Glomerular endothelial cell (primary cell): ENCODE measurements around the gene SAP25. TPM values are rescaled to one million over a fixed set of nuclear protein-coding genes. Genes with fewer than 3 reads are reported as not detected.
"Not testable (repeated sequence)": the region's sequence is repeated elsewhere in the genome, so short reads cannot be mapped to it uniquely, and the experiment has no call there.

Experiments used
- DNase-seq: peaks from one replicate; pipeline ENCODE4 v3.0.0-alpha.2; 2011; ENCODE audit warnings: low read depth, low spot score; ENCODE audit errors: extremely low read depth
- total RNA-seq: library from RNA; depleted of rRNA; stranded (reverse); fragments of >200 nt; gene quantifications from 2 replicates; pipeline ENCODE4 v1.2.3, GENCODE V29; 2015

Gene SAP25
- total RNA-seq, 1 donor from 2014 or later = 1.8 TPM

DNA sequence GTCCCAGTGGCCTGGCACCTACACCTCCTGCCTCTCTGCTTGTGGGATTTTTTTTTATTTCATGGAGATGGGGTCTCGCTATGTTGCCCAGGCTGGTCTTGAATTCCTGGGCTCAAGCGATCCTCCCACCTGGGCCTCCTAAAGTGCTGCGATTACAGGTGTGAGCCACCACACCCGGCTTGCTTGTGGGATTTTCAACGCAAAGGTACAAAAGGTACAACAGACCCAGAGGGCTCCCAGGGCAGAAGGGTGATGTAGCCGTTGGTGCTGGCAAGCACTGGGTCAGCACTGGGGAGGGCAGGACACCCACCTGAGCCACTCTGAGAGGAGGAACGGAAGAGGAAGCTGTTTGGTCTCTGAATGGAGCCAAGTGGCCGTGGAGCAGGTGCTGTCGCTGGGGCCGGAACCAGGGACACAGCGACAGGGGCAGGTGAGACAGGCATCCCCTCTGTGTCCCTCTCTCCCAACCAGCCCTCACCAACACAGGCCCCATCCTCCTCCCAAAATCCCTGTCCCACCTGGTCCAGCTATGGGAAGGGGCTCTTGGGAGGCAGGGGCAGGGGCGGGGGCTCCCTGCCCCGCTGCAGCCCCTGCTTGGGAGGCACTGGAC is 2.8 kb upstream of the SAP25 start:
- no peak for DNase-seq

GRCh38 chr7:100575746-100576383 is 2.2 kb upstream of the SAP25 start:
- no peak for DNase-seq

GRCh38 chr7:100575206-100575631 is 1.5 kb upstream of the SAP25 start:
- no peak for DNase-seq

DNA sequence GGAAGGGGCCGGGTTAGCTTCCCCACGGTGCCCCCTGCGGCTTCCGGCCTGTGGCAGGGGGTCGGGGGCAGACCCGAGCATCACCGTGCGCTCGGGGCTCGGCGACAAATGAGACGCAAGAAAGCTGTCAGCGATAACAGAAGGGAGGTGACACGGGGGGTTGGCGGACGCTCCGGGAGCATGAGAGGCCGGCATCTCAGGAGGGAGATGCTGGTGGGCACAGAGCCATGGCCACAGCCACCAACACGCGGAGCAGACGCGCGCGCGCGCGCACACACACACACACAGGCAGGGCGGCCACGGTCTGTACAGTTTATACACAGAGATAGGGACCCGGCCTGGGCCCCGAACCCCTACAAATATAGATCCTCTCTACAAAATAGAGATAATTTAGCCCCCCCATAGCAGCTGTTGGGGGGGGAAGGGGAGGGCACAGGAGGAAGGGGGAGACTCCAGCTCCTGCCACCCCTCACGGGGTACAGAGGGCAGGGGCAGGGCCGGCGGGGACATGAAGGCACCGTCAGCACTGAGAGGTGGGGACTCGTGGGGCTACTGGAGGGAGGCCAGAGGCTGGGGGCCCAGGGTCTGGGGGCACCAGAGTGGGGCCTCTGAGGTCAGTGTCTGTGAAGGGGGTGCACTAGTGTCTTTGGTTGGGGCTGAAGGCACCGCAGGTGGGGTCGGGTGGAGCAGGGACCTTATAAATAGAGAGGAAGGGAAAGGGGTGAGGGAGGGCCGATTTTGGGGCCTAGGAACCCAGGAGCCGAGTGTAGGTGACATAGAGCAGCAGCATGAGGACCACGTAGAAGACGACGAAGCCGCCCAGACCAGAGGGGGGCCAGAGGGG is 884 bp upstream of the SAP25 start:
- no peak for DNase-seq

GRCh38 chr7:100572949-100573675 is 588 bp downstream of the SAP25 start:
- DNase-seq = no peak

GRCh38 chr7:100572281-100572948 is 1.3 kb downstream of the SAP25 start:
- no peak for DNase-seq

DNA sequence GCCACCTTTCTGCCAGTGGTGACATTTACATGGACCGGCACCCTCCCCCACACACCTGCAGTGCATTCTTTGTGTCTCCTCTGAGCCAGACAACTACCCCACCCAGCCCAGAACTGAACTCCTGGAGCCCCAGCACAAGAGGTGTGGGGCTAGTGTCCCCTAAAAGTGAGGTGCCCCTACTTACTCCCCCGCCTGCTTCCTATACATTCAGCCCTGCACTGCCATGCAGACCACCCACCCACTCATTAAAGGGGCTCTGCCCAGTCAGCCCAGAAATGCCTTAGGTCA is 1.9 kb downstream of the SAP25 start:
- DNase-seq = no peak

GRCh38 chr7:100570954-100571828 is 2.5 kb downstream of the SAP25 start:
- no peak for DNase-seq

- DNase-seq = no peak
These were observed 4.5 kb downstream of the SAP25 start for GRCh38 chr7:100568896-100569844.

- DNase-seq = no peak
These were observed 5.4 kb downstream of the SAP25 start for GRCh38 chr7:100568176-100568895.

DNA sequence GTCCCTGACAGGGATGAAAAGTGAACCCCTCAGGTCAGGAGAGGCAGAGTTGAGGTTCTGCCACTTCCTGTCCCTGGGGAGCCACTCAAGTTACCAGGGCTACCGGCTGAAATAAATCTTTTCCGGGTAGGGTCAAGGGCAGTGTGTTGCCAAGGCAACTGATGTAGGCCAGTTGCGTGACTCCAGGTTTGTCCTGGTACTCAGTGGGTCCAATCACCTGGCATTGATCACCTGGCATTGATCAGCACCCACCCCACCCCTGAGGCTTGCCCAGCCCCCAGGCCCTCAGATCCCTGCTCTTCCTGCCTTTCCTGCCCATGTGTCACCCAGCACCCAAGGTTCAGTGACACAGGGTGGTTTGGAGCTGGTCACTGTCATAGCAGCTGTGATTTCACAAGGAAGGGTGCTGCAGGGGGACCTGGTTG is 5.9 kb downstream of the SAP25 start:
- no peak for DNase-seq

DNA sequence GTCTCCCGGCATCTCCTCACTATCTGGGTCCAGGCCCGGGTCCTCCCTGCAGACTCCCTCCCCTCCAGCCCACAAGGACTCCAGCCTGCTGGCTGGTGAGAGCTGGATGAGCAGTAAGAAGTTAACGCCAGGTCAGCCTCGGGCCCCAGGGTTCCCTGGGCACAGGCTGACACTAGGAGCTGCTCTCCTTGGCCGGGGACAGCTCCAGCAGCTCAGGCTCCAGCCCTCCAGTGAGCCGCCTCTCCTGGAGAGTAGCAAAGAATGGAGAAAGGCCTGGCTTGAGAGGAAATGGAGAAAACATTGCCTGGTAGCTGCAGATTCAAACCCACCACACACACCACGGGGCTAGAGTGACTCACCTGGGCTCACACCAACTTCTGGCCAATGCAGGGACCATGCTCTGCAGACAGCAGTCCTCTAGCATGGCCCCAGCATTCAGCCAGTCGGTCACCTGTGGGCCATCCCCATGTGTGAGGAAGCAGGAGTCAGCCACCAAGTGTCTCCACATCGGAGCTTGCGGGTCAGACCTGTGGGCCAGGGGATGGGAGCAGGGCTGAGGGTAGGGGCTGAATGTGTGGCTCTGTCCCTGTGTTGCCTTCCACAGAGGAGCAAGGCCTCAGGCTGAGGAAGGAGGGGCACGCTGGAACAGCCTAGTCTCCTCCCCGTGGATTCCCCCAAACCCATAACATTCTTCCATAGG is 6.5 kb downstream of the SAP25 start:
- DNase-seq = no peak

DNA sequence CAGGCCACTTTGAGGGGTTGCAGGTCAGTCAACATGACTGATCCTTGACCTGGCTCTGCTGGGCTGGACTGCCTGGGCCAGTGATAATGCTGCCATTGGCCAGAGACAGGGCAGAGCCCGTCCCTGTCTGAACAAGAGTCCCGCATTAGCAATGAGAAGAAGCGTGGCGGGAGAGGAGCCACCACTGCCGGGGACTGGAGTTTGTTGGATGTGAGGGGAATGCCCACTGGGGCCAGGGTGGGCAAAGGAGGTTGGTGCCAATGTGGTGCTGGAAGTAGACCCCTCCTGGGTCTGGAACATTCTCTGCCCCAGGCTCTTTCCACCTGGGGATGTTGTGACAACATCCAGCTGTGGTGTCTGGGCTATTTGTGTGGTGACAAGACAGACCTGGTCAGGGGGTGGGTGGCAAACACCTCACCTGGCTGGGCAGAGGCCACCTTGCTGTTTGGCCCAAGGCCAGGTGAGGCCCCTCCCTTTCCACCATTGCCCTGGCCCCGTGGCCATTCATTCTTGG is 7.6 kb downstream of the SAP25 start:
- no peak for DNase-seq

DNA sequence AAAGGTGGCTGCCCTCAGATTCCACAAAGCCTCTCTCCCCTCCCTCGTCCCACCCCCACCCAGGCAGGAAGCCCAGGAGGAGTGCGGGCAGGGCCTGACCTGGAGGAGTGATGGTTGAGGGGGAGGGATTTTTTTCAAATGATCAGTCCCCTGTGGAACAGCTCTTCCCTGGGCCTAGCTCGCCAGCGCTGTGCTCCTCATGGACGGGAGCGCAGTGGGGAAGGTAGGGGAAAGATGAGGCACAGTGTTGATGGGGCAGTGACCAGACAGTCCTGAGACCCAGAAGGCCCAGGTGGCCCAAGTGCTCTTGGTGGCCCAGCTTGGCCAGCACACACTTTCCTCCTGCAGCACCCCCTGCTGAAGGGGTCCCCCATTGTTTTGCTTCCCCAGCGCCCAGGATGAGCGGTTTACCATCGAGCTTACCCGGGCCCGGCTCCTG is 8.5 kb downstream of the SAP25 start:
- DNase-seq = no peak

DNA sequence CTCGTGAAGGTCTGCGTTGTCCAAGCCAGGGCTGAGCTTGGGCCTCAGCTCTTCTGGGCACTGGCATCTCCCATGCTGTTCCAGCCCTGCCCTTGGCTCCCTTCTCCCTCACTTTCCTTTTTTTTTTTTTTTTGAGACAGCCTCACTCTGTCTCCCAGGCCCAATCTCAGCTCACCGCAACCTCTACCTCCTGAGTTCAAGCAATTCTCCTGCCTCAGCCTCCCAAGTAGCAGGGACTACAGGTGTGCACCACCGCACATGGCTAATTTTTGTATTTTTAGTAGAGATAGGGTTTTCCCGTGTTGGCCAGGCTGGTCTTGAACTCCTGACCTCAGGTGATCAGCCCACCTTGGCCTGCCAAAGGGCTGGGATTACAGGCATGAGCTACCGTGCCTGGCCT is 9.3 kb downstream of the SAP25 start:
- DNase-seq = not testable (repeated sequence)

- DNase-seq = no peak
These were observed 9.8 kb downstream of the SAP25 start for GRCh38 chr7:100563809-100564400.

DNA sequence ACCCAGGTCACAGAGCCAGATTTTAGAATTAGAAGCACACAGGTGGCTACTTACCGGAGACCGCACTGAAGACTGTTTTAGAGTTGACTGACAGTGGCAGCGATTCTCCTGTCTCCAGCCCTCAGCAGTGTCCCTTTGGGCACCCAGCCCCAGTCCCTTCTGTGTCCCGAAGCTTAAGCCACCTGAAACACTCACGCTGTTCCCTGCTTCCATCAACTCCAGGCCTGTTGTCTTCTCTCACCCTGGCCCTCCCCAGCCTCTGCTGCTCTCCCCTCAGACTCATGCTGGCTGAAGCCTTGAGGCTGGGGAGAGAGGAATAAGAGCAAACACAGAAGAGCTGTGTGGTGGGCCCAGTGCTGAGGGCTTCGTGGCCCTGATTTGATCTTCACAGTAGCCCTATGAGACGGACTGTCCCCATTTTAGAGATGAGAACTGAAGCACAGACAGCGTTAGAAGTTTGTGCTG is 10.6 kb downstream of the SAP25 start:
- no peak for DNase-seq
